Type B pancreatic cell (in vitro differentiated cells): ENCODE data around the gene KIF27. TPM values are rescaled to one million over a fixed set of nuclear protein-coding genes. Genes with fewer than 3 reads are reported as not detected.
"Not testable (repeated sequence)": the region's sequence is repeated elsewhere in the genome, so short reads cannot be mapped to it uniquely, and the experiment has no call there.

ENCODE experiments used
- DNase-seq: peaks from one replicate; pipeline ENCODE4 v3.0.0; 2021; ENCODE audit warnings: mixed read lengths; ENCODE audit not compliant: unreplicated experiment; ENCODE audit errors: extremely low spot score
- H3K27ac Mint-ChIP-seq: 2 replicates; pipeline ENCODE4 v1.8.0; 2021; ENCODE audit warnings: mild to moderate bottlenecking, mixed read lengths
- H3K27me3 Mint-ChIP-seq: 2 replicates; pipeline ENCODE4 v1.8.0; 2021; ENCODE audit warnings: mixed read lengths
- H3K36me3 Mint-ChIP-seq: 2 replicates; pipeline ENCODE4 v1.8.0; 2021; ENCODE audit warnings: mixed read lengths
- H3K4me1 Mint-ChIP-seq: one replicate; pipeline ENCODE4 v1.8.0; 2021; ENCODE audit warnings: mixed read lengths; ENCODE audit not compliant: unreplicated experiment
- H3K4me3 Mint-ChIP-seq: 2 replicates; pipeline ENCODE4 v1.8.0; 2021; ENCODE audit warnings: mild to moderate bottlenecking, mixed read lengths
- H3K9me3 Mint-ChIP-seq: 2 replicates; pipeline ENCODE4 v1.8.0; 2021; ENCODE audit warnings: mixed read lengths
- CTCF ChIP-seq: fragments of 200-600 bp; sonication (generic); conservative IDR thresholded peaks from 2 replicates; pipeline ENCODE4 v1.5.0; 2021; ENCODE audit warnings: antibody characterized with exemption, mild to moderate bottlenecking
- total RNA-seq: library from RNA; stranded (reverse); gene quantifications from 2 replicates; pipeline ENCODE4 v1.2.1, GENCODE V29; 2021; ENCODE audit warnings: low replicate concordance

Gene KIF27
- total RNA-seq, 1 donor from 2014 or later, result 13.3 TPM

- DNase-seq, result no peak
- H3K36me3 Mint-ChIP-seq, result no peaks in the 10 kb centered on the region
- no peaks in the 10 kb centered on the region for H3K9me3 Mint-ChIP-seq
- no peaks in the 10 kb centered on the region for H3K4me1 Mint-ChIP-seq
- H3K27me3 Mint-ChIP-seq, result no peaks in the 10 kb centered on the region
- H3K4me3 Mint-ChIP-seq, result peak overlapping the region; percentile 92
- peak overlapping the region; percentile 88 for H3K27ac Mint-ChIP-seq
- TF ChIP-seq CTCF, result no peak
Observed at GRCh38 chr9:83957248-83957513, 35.9 kb upstream of the KIF27 start.

- H3K9me3 Mint-ChIP-seq, result no peaks in the 10 kb centered on the region
- H3K27ac Mint-ChIP-seq, result peak overlapping the region; percentile 88
- H3K36me3 Mint-ChIP-seq, result no peaks in the 10 kb centered on the region
- no peak for TF ChIP-seq CTCF
- DNase-seq, result peak; percentile 73
- peak overlapping the region; percentile 92 for H3K4me3 Mint-ChIP-seq
- no peaks in the 10 kb centered on the region for H3K4me1 Mint-ChIP-seq
- H3K27me3 Mint-ChIP-seq, result no peaks in the 10 kb centered on the region
Observed at GRCh38 chr9:83956436-83957247, 35.4 kb upstream of the KIF27 start.

GRCh38 chr9:83956086-83956435 lies 34.8 kb upstream of the KIF27 start:
- no peaks in the 10 kb centered on the region for H3K9me3 Mint-ChIP-seq
- H3K27ac Mint-ChIP-seq, result peak overlapping the region; percentile 88
- H3K4me1 Mint-ChIP-seq, result no peaks in the 10 kb centered on the region
- H3K4me3 Mint-ChIP-seq, result peak overlapping the region; percentile 92
- no peak for TF ChIP-seq CTCF
- H3K27me3 Mint-ChIP-seq, result no peaks in the 10 kb centered on the region
- DNase-seq, result no peak
- no peaks in the 10 kb centered on the region for H3K36me3 Mint-ChIP-seq

GRCh38 chr9:83948096-83948495 lies 26.9 kb upstream of the KIF27 start:
- not testable (repeated sequence) for H3K4me3 Mint-ChIP-seq, H3K27ac Mint-ChIP-seq, DNase-seq, H3K27me3 Mint-ChIP-seq, H3K4me1 Mint-ChIP-seq, H3K9me3 Mint-ChIP-seq
- H3K36me3 Mint-ChIP-seq, result peaks cover 12% of the 10 kb centered on the region

- no peak overlapping the region for H3K4me3 Mint-ChIP-seq
- no peak overlapping the region for H3K27ac Mint-ChIP-seq
Observed at GRCh38 chr9:83940590-83941303, 19.5 kb upstream of the KIF27 start.

More at GRCh38 chr9:83940590-83941303, 19.5 kb upstream of the KIF27 start:
- no peaks in the 10 kb centered on the region for H3K9me3 Mint-ChIP-seq
- no peak for TF ChIP-seq CTCF
- no peak for DNase-seq
- H3K36me3 Mint-ChIP-seq, result peaks cover 12% of the 10 kb centered on the region
- peaks cover 4% of the 10 kb centered on the region for H3K4me1 Mint-ChIP-seq
- no peaks in the 10 kb centered on the region for H3K27me3 Mint-ChIP-seq
